B cell (primary cell): ENCODE measurements around the gene EGLN1. TPM values are rescaled to one million over a fixed set of nuclear protein-coding genes. Genes with fewer than 3 reads are reported as not detected.
A peak's percentile ranks its signal among the peaks of the same experiment; 100 is the strongest.

Experiments used
- ATAC-seq: fragments of 200-7000 bp; cut with Tn5 transposase; one replicate; pipeline ENCODE4 v1.10.0; 2021; ENCODE audit warnings: low read depth, mild to moderate bottlenecking, moderate number of reproducible peaks, moderate library complexity
- CTCF ChIA-PET: fragments of 350-600 bp; sonication (Branson Sonifier 250); formaldehyde crosslinking; loops from one replicate; lab custom pipeline; 2021; ENCODE audit warnings: antibody characterized with exemption, inconsistent platforms; lab: Charles Lee
- POLR2A ChIA-PET: fragments of 350-600 bp; sonication (Branson Sonifier 250); formaldehyde crosslinking; loops from one replicate; lab custom pipeline; 2021; ENCODE audit warnings: antibody characterized with exemption; lab: Charles Lee
- DNase-seq: peaks from one replicate; pipeline ENCODE4 v3.0.0; 2013
- H2AFZ ChIP-seq: 2 replicates; pipeline ENCODE4 v1.6.1; 2012; ENCODE audit warnings: mild to moderate bottlenecking, low read depth, low read length; ENCODE audit not compliant: insufficient read depth, poor library complexity, severe bottlenecking
- H3K27ac ChIP-seq, 2 donors: 1 replicate in 1 of 2; 2 replicates in 1 of 2; pipeline ENCODE4 v1.5.1; 2012 to 2013; ENCODE audit warnings: low read length in 2 of 2, mild to moderate bottlenecking in 2 of 2, moderate library complexity in 1 of 2
- H3K27me3 ChIP-seq, 4 experiments: fragments of 200-600 bp in 1 of 4; sonication (generic) in 1 of 4; replicated peaks in 1 of 4; 1 replicate in 2 of 4; 2 replicates in 2 of 4; pipeline versions ENCODE4 v1.6.1 to v1.7.0; 2013 to 2016; ENCODE audit warnings: low read length in 3 of 4, mild to moderate bottlenecking in 2 of 4, mixed read lengths in 1 of 4, moderate library complexity in 1 of 4; ENCODE audit not compliant: insufficient read depth in 4 of 4, control insufficient read depth in 3 of 4; ENCODE audit errors: control extremely low read depth in 1 of 4
- H3K36me3 ChIP-seq, 2 experiments: replicated peaks in 1 of 2; 1 replicate in 1 of 2; 2 replicates in 1 of 2; pipeline versions ENCODE4 v1.6.1 to v1.7.1; 2013; ENCODE audit warnings: low read length in 1 of 2; ENCODE audit not compliant: insufficient read depth in 2 of 2, control insufficient read depth in 1 of 2; ENCODE audit errors: control extremely low read depth in 1 of 2, extremely low read depth in 1 of 2
- H3K4me1 ChIP-seq, 2 donors: fragments of 200-600 bp in 1 of 2; sonication (generic) in 1 of 2; 1 replicate in 1 of 2; 2 replicates in 1 of 2; pipeline versions ENCODE4 v1.5.1 to v1.6.1; 2013 to 2017; ENCODE audit warnings: low read length in 2 of 2; ENCODE audit not compliant: control insufficient read depth in 2 of 2, insufficient read depth in 2 of 2
- H3K4me2 ChIP-seq: replicated peaks from 2 replicates; pipeline ENCODE3; 2012; ENCODE audit warnings: mild to moderate bottlenecking, low read depth, low read length; ENCODE audit not compliant: poor library complexity, severe bottlenecking
- H3K4me3 ChIP-seq, 5 experiments: fragments of 200-600 bp in 1 of 5; sonication (generic) in 1 of 5; 1 replicate in 3 of 5; 2 replicates in 2 of 5; pipeline versions ENCODE4 v1.5.1 to v1.7.0; 2011 to 2016; ENCODE audit warnings: low read length in 4 of 5, mild to moderate bottlenecking in 4 of 5, low read depth in 2 of 5, control low read depth in 1 of 5, moderate library complexity in 1 of 5; ENCODE audit not compliant: insufficient read depth in 1 of 5; ENCODE audit errors: control extremely low read depth in 1 of 5, extremely low read depth in 1 of 5
- H3K79me2 ChIP-seq: fragments of 200-600 bp; sonication (generic); one replicate; pipeline ENCODE4 v1.6.0; 2016; ENCODE audit warnings: low read length; ENCODE audit not compliant: control insufficient read depth, insufficient read depth
- H3K9ac ChIP-seq: fragments of 200-600 bp; sonication (generic); 2 replicates; pipeline ENCODE4 v1.6.1; 2017; ENCODE audit warnings: mild to moderate bottlenecking, low read length, moderate library complexity
- H3K9me3 ChIP-seq, 3 donors: one replicate each; pipeline versions ENCODE4 v1.6.1 to v1.7.1; 2013; ENCODE audit warnings: low read length in 2 of 3; ENCODE audit not compliant: control insufficient read depth in 2 of 3, insufficient read depth in 1 of 3; ENCODE audit errors: control extremely low read depth in 1 of 3
- H4K20me1 ChIP-seq: 2 replicates; pipeline ENCODE4 v1.6.0; 2012; ENCODE audit warnings: mild to moderate bottlenecking, low read length; ENCODE audit not compliant: insufficient read depth, control insufficient read depth, poor library complexity, severe bottlenecking
- H3K27ac Mint-ChIP-seq: one replicate; pipeline ENCODE4 v1.8.0; 2021; ENCODE audit warnings: mixed read lengths
- H3K27me3 Mint-ChIP-seq: one replicate; pipeline ENCODE4 v1.8.0; 2021; ENCODE audit warnings: mixed read lengths
- H3K4me1 Mint-ChIP-seq: one replicate; pipeline ENCODE4 v1.8.0; 2021; ENCODE audit warnings: mixed read lengths
- H3K4me3 Mint-ChIP-seq: one replicate; pipeline ENCODE4 v1.8.0; 2021; ENCODE audit warnings: mixed read lengths
- H3K9me3 Mint-ChIP-seq: one replicate; pipeline ENCODE4 v1.8.0; 2022; ENCODE audit warnings: mixed read lengths; ENCODE audit not compliant: insufficient read depth
- CTCF ChIP-seq: fragments of 200-600 bp; IDR thresholded peaks from one replicate; pipeline ENCODE4 v1.8.0; 2022; ENCODE audit warnings: antibody characterized with exemption, mild to moderate bottlenecking
- EZH2 ChIP-seq: IDR thresholded peaks from 2 replicates; pipeline ENCODE4 v1.6.1; 2012; ENCODE audit warnings: borderline replicate concordance, low read depth, mild to moderate bottlenecking, moderate library complexity, low read length; ENCODE audit not compliant: insufficient read depth, poor library complexity, severe bottlenecking
- WGBS: methylation state at CpG from one replicate; pipeline ENCODE4 v1.1.5; 2013; ENCODE audit warnings: missing lambda C conversion rate; ENCODE audit not compliant: insufficient coverage; 5-methylcytosine and 5-hydroxymethylcytosine counted together
- intact Hi-C: fragments of 100-400 bp; cut with micrococcal nuclease; formaldehyde crosslinking; loops from one replicate; pipeline ENCODE4 v1.10.0; 2022
- polyA plus RNA-seq: library from polyadenylated mRNA; depleted of rRNA; stranded (reverse); fragments of >200 nt; gene quantifications from 2 replicates; pipeline ENCODE4 v1.2.3, GENCODE V29; 2012
- total RNA-seq, 2 donors: library from RNA; stranded (reverse); fragments of 120-200 nt in 1 of 2; gene quantifications; 1 replicate in 1 of 2; 2 replicates in 1 of 2; pipeline versions ENCODE4 v1.2.3 to v1.2.4, GENCODE V29; 2013 to 2022

Gene EGLN1
- total and polyA plus RNA-seq, 2 donors (not counting 1 experiment from before 2014, with no cell fraction given) = 7.5 to 18.5 TPM

GRCh38 chr1:231417513-231417912 is 4.6 kb downstream of the EGLN1 start:
- H3K4me3 ChIP-seq = peak overlapping the region in 1 of 5 experiments; percentile 26

GRCh38 chr1:231416901-231417300 is 5.2 kb downstream of the EGLN1 start:
- Histone ChIP-seq H3K79me2 (peaks cover 93% of the 10 kb centered on the region), H3K4me2 (no peak overlapping the region), H2AFZ (no peak overlapping the region), H3K27me3 (no peaks in the 10 kb centered on the region), H3K4me1 (peaks cover 43 to 46% of the 10 kb centered on the region in 2 donors), H3K9ac (no peak overlapping the region), H3K36me3 (peaks cover 0 to 15% of the 10 kb centered on the region in 2 experiments), H3K27ac (no peak overlapping the region), H3K4me3 (no peak overlapping the region), H3K9me3 (no peaks in the 10 kb centered on the region), H4K20me1 (peaks cover 75% of the 10 kb centered on the region)
- no peak for DNase-seq
- POLR2A ChIA-PET = no interaction called here
- Mint-ChIP-seq H3K27me3 (no peaks in the 10 kb centered on the region), H3K4me1 (peaks cover 76% of the 10 kb centered on the region), H3K4me3 (peak overlapping the region; percentile 35), H3K9me3 (no peaks in the 10 kb centered on the region), H3K27ac (no peak overlapping the region)
- CTCF ChIA-PET = no interaction called here
- no peak for ATAC-seq
- intact Hi-C loops = no loop called here
- no CpG with 5 or more reads among the region's 1 CpG for WGBS
- TF ChIP-seq EZH2 = no peak
- TF ChIP-seq CTCF = no peak

More at GRCh38 chr1:231417513-231417912, 4.6 kb downstream of the EGLN1 start:
- peak overlapping the region; percentile 53 for H3K4me3 Mint-ChIP-seq
- CTCF ChIA-PET = no interaction called here
- Histone ChIP-seq H4K20me1 (peaks cover 72% of the 10 kb centered on the region), H3K36me3 (peaks cover 0 to 15% of the 10 kb centered on the region in 2 experiments), H3K27ac (no peak overlapping the region), H2AFZ (no peak overlapping the region), H3K4me1 (peaks cover 44 to 46% of the 10 kb centered on the region in 2 donors), H3K9me3 (no peaks in the 10 kb centered on the region), H3K27me3 (no peaks in the 10 kb centered on the region), H3K9ac (no peak overlapping the region), H3K4me2 (peak overlapping the region; percentile 3), H3K79me2 (peaks cover 87% of the 10 kb centered on the region)
- whole genome bisulfite sequencing = no CpG with 5 or more reads among the region's 2 CpGs
- ATAC-seq = no peak
- H3K9me3 Mint-ChIP-seq = no peaks in the 10 kb centered on the region
- intact Hi-C loops = no loop called here
- TF ChIP-seq EZH2 (no peak), CTCF (no peak)
- no peak overlapping the region for H3K27ac Mint-ChIP-seq
- peaks cover 72% of the 10 kb centered on the region for H3K4me1 Mint-ChIP-seq
- H3K27me3 Mint-ChIP-seq = no peaks in the 10 kb centered on the region
- POLR2A ChIA-PET = no interaction called here
- DNase-seq = no peak
